Activated CD4-positive, alpha-beta T cell treated with anti-CD3 and anti-CD28 coated beads, Interleukin-2, amount 50 U/mL, for 24 hours (primary cell): ENCODE results near the gene WWTR1.

ENCODE experiments used
- DNase-seq, 2 donors: peaks; one replicate each; pipeline ENCODE4 v3.0.0-alpha.2; 2020; ENCODE audit warnings: low read depth in 1 of 2, low spot score in 1 of 2

The WWTR1 gene

GRCh38 chr3:149657926-149658743 lies at the start of gene WWTR1:
WWTR1 (minus strand) TSS chr3:149658025; CDS start chr3:149657306, 719 bp downstream.
- DNase-seq, result peak; percentile 2

DNA sequence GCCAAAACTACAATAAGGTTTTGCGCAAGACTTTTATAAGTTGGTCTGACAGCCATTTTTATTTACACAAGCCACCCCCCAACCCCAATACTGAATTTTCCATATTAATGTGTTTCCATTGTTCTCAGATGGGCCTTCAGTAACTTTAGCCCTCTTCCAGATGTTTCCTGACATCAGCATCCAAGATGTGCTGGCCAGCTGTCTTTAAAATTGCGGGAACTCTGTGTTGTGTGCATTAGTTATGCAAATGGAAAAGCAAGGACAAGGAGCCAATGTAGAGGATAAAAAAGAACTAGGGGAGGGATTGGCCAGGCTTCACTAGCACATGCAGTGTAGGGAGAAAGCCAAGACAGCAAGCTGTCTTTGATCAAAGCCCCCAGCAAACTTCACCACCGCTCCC lies 49.1 kb upstream of the WWTR1 start:
- no peak for DNase-seq

GRCh38 chr3:149705416-149705815 lies 47.6 kb upstream of the WWTR1 start:
- no peak for DNase-seq

- DNase-seq, result no peak
These were observed 45.6 kb upstream of the WWTR1 start for GRCh38 chr3:149703466-149703865.

- DNase-seq, result no peak
These were observed 45.0 kb upstream of the WWTR1 start for GRCh38 chr3:149702691-149703441.

- no peak for DNase-seq
These were observed 44.1 kb upstream of the WWTR1 start for GRCh38 chr3:149701977-149702350.

DNA sequence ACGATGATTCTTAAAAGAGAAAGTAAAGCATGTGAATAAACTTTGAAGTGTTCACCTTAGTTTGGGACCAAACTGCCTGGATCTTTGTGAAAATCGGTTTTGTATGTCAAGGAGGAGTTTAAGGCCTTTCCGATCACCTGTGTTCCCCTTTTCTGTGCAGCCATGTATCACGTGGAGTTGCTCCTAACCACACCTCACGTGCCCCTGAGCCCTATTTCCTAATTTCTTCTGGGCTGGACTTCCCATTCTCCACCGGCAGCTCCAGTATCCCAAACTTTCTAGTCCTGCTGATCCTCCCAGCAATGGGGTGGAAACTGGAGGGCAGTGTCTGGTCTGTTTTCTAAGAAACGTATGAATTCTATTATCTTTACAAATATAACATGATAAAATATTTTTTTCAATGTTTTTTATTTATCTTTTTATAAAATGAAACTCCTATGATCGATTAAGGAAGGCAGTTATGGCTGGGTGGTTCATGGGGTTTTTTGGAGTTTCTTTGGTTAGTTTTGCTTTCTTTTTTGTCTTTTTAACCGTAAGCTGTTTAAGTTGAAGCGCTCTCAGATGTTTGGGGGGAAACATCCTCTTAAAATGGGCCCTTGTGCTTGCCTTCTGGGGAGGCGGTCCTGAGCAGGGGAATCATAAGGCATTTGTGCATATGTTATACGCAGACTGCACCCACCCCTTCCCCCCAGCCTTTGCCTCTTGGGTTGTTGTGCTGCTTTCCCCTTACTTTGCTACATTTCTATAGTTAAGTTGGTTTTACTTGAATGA lies 43.6 kb upstream of the WWTR1 start:
- DNase-seq, result peak in 1 of 2 donors; percentile 14

GRCh38 chr3:149688122-149688757 lies 30.4 kb upstream of the WWTR1 start:
- DNase-seq, result no peak

- no peak for DNase-seq
These were observed 29.2 kb upstream of the WWTR1 start for GRCh38 chr3:149686996-149687395.

- no peak for DNase-seq
These were observed 20.6 kb upstream of the WWTR1 start for GRCh38 chr3:149678351-149678950.

- no peak for DNase-seq
These were observed 15.6 kb upstream of the WWTR1 start for GRCh38 chr3:149673393-149673792.

DNA sequence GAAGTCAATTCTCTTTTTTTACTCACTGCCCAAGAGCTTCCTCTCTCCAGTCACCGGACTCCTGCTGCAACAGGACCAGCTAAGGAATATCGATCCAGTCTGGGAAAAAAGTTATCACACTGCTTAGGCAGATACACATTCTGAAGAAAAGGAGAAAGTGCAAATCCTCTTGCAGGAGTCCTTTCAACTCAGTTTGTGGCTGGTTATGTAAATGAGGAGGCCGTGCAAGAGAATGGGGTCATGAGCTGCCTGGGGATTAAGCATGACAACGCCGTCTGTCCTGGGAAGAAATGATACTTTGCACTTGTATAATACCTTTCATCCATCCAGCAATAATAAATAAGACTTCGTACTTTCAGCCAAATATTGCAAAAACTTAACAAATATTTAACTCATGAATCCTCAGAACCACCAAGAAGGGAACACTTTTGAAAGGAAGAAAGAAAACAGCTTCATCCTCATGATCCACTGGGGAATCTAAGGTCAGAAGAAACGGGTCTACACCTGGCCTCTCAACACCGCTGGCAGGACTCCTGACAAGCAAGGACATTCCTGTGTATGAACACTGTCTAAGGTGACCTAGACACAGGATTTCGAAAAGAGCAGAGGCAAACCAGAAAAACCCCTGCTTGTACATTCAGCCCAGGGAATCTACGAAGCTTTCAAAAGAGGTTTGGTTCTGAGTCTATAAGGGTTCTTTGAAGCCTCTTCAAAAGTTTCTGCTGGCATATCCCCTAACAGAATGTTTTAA lies 13.1 kb upstream of the WWTR1 start:
- DNase-seq, result no peak

GRCh38 chr3:149667576-149667975 lies 9.8 kb upstream of the WWTR1 start:
- DNase-seq, result no peak

DNA sequence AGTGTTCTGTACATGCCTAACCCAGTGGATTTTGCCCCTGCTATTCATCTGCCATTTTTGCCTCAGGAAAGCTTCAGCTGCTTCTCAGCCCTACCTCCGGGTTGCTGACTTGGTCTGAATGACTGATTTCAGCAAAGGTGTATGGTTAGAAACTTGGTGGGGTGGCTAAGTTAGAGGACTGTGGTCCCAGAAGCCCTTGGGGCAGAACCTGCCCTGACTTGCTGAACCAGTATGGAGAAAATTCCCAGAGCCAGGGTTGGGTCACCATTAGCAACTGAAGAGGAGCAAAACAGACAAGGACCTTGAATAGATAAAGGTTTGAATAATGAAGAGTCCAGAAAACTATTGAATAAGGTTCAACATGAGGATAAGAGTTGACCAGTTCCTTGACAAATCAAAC lies 6.1 kb upstream of the WWTR1 start:
- DNase-seq, result no peak

- no peak for DNase-seq
These were observed 4.5 kb upstream of the WWTR1 start for GRCh38 chr3:149662240-149662887.

DNA sequence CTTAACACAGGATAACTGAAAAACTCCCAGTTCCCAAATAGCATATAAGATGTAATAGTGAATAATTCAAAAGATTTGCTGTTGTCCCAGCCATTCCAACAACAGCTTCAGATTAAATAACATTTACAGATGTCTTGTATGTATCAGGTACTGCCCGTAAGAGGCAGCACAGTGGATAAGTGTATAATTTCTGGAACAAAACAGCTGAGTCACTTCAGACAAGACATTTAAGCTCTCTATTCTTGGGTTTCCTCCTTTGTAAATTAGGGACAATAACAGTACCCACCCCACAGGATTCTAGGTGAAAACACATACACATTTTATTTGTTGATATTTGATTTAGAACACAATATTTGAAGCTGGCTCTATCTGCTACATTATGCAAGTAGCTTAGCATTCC lies 2.6 kb upstream of the WWTR1 start:
- no peak for DNase-seq

GRCh38 chr3:149658744-149659497 lies 1.1 kb upstream of the WWTR1 start:
- no peak for DNase-seq

GRCh38 chr3:149657321-149657925 lies 402 bp downstream of the WWTR1 start:
- no peak for DNase-seq
